GM12878 (cell line): ENCODE measurements around the gene HSD17B11.

Source experiments
- POLR2A ChIP-seq: IDR thresholded peaks from 2 replicates; pipeline ENCODE4 v1.6.1; 2011; ENCODE audit warnings: low read depth, mild to moderate bottlenecking, low read length
- RAD21 ChIP-seq: IDR thresholded peaks from 2 replicates; pipeline ENCODE4 v1.6.1; 2011; ENCODE audit warnings: mild to moderate bottlenecking, low read depth, low read length, moderate library complexity; ENCODE audit not compliant: insufficient read depth
- RBBP5 ChIP-seq: fragments of 200-600 bp; sonication (generic); conservative IDR thresholded peaks from 2 replicates; pipeline ENCODE4 v1.6.1; 2016
- RFX5 ChIP-seq: IDR thresholded peaks from 2 replicates; pipeline ENCODE4 v1.6.1; 2011; ENCODE audit warnings: low read depth, low read length, improper control_type of control experiment
- SIN3A ChIP-seq: IDR thresholded peaks from 2 replicates; pipeline ENCODE4 v1.6.1; 2012; ENCODE audit warnings: low read depth, low read length, improper control_type of control experiment
- SUPT20H ChIP-seq: IDR thresholded peaks from 2 replicates; pipeline ENCODE4 v1.6.1; 2011; ENCODE audit warnings: low read depth, mild to moderate bottlenecking, low read length, moderate library complexity, borderline replicate concordance; ENCODE audit not compliant: control insufficient read depth
- TF ChIP-seq, protein P1 (sequence below), 3 experiments: IDR thresholded peaks in 2 of 3; conservative IDR thresholded peaks in 1 of 3; 2 replicates each; pipeline ENCODE4 v1.5.1; 2011; ENCODE audit warnings: low read depth in 3 of 3, low read length in 3 of 3, mild to moderate bottlenecking in 3 of 3, control low read depth in 2 of 3, moderate library complexity in 2 of 3, inconsistent platforms in 1 of 3, mixed read lengths in 1 of 3; ENCODE audit not compliant: control insufficient read depth in 2 of 3, insufficient read depth in 1 of 3; ENCODE audit errors: extremely low read depth in 1 of 3
- TF ChIP-seq, protein P2 (sequence below): IDR thresholded peaks from 2 replicates; pipeline ENCODE4 v1.6.1; 2011; ENCODE audit warnings: borderline replicate concordance, low read depth, mild to moderate bottlenecking, moderate library complexity, mixed read lengths, low read length; ENCODE audit not compliant: insufficient read depth; ENCODE audit errors: extremely low read length

DNA sequence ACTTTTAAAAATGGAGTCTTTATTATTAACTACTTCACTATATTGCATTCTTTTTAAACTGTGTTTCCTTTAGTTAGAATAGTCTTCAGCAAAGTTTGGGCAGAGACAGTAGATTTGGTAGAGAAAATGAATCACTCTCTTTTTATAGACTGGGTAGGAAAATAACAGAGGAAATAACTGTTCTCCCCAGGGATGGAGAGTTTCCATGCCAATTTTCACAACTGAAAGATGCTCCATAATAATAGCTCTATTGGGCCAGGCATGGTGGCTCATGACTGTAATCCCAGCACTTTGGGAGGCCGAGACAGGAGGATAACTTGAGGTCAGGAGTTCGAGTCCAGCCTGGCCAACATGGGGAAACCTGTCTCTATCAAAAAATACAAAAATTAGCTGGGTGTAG lies 81.4 kb downstream of the HSD17B11 start:
- TF ChIP-seq, protein P1, sequence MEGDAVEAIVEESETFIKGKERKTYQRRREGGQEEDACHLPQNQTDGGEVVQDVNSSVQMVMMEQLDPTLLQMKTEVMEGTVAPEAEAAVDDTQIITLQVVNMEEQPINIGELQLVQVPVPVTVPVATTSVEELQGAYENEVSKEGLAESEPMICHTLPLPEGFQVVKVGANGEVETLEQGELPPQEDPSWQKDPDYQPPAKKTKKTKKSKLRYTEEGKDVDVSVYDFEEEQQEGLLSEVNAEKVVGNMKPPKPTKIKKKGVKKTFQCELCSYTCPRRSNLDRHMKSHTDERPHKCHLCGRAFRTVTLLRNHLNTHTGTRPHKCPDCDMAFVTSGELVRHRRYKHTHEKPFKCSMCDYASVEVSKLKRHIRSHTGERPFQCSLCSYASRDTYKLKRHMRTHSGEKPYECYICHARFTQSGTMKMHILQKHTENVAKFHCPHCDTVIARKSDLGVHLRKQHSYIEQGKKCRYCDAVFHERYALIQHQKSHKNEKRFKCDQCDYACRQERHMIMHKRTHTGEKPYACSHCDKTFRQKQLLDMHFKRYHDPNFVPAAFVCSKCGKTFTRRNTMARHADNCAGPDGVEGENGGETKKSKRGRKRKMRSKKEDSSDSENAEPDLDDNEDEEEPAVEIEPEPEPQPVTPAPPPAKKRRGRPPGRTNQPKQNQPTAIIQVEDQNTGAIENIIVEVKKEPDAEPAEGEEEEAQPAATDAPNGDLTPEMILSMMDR (IDR thresholded peaks at IDR 0.05 in 2 of 3, conservative IDR thresholded peaks at IDR 0.05 in 1 of 3; ENCODE audit: control insufficient read depth in 2 of 3, extremely low read depth in 1 of 3, insufficient read depth in 1 of 3, low read depth in 3 of 3, low read length in 3 of 3): no peak
- TF ChIP-seq POLR2A (no peak), RBBP5 (no peak), RFX5 (no peak), RAD21 (no peak), SIN3A (no peak), SUPT20H (no peak)
- TF ChIP-seq, protein P2, sequence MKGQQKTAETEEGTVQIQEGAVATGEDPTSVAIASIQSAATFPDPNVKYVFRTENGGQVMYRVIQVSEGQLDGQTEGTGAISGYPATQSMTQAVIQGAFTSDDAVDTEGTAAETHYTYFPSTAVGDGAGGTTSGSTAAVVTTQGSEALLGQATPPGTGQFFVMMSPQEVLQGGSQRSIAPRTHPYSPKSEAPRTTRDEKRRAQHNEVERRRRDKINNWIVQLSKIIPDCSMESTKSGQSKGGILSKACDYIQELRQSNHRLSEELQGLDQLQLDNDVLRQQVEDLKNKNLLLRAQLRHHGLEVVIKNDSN: no peak
